Thyroid gland (tissue), 4 donors: ENCODE data around the gene AADACL3. TPM values are rescaled to one million over a fixed set of nuclear protein-coding genes. Genes with fewer than 3 reads are reported as not detected.

Experiments
- DNase-seq, 2 donors: peaks; one replicate each; pipeline ENCODE4 v3.0.0-alpha.2; 2019
- H3K27ac ChIP-seq, 3 donors: fragments of 200-600 bp; sonication (generic); 1 replicate in 2 of 3; 2 replicates in 1 of 3; pipeline ENCODE4 v1.5.1; 2016 to 2019; ENCODE audit warnings: mild to moderate bottlenecking in 1 of 3, moderate library complexity in 1 of 3
- H3K27me3 ChIP-seq: fragments of 200-600 bp; sonication (generic); one replicate; pipeline ENCODE4 v1.5.1; 2019
- H3K36me3 ChIP-seq, 2 donors: fragments of 200-600 bp; sonication (generic); one replicate each; pipeline ENCODE4 v1.5.1; 2016 to 2019
- H3K4me1 ChIP-seq, 2 donors: fragments of 200-600 bp; sonication (generic); one replicate each; pipeline ENCODE4 v1.5.1; 2017 to 2019
- H3K4me3 ChIP-seq, 3 donors: fragments of 200-600 bp; sonication (generic); replicated peaks in 1 of 3; 1 replicate in 2 of 3; 2 replicates in 1 of 3; pipeline ENCODE4 v1.5.1; 2016; ENCODE audit warnings: mild to moderate bottlenecking in 1 of 3
- H3K9me3 ChIP-seq: fragments of 200-600 bp; sonication (generic); one replicate; pipeline ENCODE4 v1.5.1; 2017
- CTCF ChIP-seq, 6 experiments: fragments of 200-600 bp in 3 of 6; fragments of 450-650 bp in 3 of 6; sonication (generic) in 3 of 6; IDR thresholded peaks; one replicate each; pipeline ENCODE4 v1.5.1; 2016 to 2019; ENCODE audit warnings: antibody characterized with exemption in 6 of 6, mild to moderate bottlenecking in 2 of 6, inconsistent platforms in 1 of 6, moderate library complexity in 1 of 6
- POLR2A ChIP-seq, 2 donors: fragments of 450-650 bp; IDR thresholded peaks; one replicate each; pipeline ENCODE4 v1.6.1; 2017; ENCODE audit warnings: antibody characterized with exemption in 2 of 2, mild to moderate bottlenecking in 2 of 2, moderate library complexity in 1 of 2
- WGBS, 2 donors: methylation state at CpG; one replicate each; pipeline ENCODE4 v1.1.5; 2017; 5-methylcytosine and 5-hydroxymethylcytosine counted together
- intact Hi-C: fragments of 100-400 bp; cut with DNase I; formaldehyde crosslinking; loops from one replicate; pipeline ENCODE4 v1.15.1; 2023
- total RNA-seq, 4 donors: library from RNA; depleted of rRNA; stranded (reverse); fragments of >200 nt; gene quantifications; one replicate each; pipeline ENCODE4 v1.2.3, GENCODE V29; 2016

AADACL3 gene
- total RNA-seq, 4 donors from 2014 or later: not detected

GRCh38 chr1:12745992-12746323 is 30.0 kb downstream of the AADACL3 start, which contains the start of gene CFAP107:
Gene CFAP107 (plus strand): TSS chr1:12746200. CDS start chr1:12746431, 231 bp downstream.
- Histone ChIP-seq H3K27ac (no peak within 1 kb of the TSS), H3K36me3 (no peaks in the 10 kb centered on the region), H3K4me1 (no peaks in the 10 kb centered on the region), H3K27me3 (no peaks in the 10 kb centered on the region), H3K9me3 (no peaks in the 10 kb centered on the region), H3K4me3 (no peak within 1 kb of the TSS)
- no peak for DNase-seq
- TF ChIP-seq CTCF (IDR thresholded peaks at IDR 0.05) (no peak), POLR2A (IDR thresholded peaks at IDR 0.05) (no peak)
- intact Hi-C loops: no loop called here
- 23 to 33% methylated on average over 2 of the region's 2 CpGs for WGBS, 2 donors

GRCh38 chr1:12748778-12749355 is 33.0 kb downstream of the AADACL3 start:
- TF ChIP-seq CTCF (IDR thresholded peaks at IDR 0.05): no peak
- no peak for TF ChIP-seq POLR2A (IDR thresholded peaks at IDR 0.05)
- DNase-seq: no peak
- Histone ChIP-seq H3K4me3 (no peak overlapping the region), H3K27me3 (no peaks in the 10 kb centered on the region), H3K36me3 (no peaks in the 10 kb centered on the region), H3K9me3 (no peaks in the 10 kb centered on the region), H3K27ac (no peak overlapping the region), H3K4me1 (no peaks in the 10 kb centered on the region)
- intact Hi-C loops: no loop called here

- WGBS, 2 donors: 86 to 87% methylated on average over 4 of the region's 4 CpGs
- H3K36me3 ChIP-seq: no peaks in the 10 kb centered on the region
- intact Hi-C loops: no loop called here
- TF ChIP-seq POLR2A (IDR thresholded peaks at IDR 0.05): no peak
- no peak for TF ChIP-seq CTCF (IDR thresholded peaks at IDR 0.05)
- H3K9me3 ChIP-seq: no peaks in the 10 kb centered on the region
- DNase-seq: no peak
- H3K27ac ChIP-seq: no peak overlapping the region
- H3K4me3 ChIP-seq: no peak overlapping the region
- no peaks in the 10 kb centered on the region for H3K27me3 ChIP-seq
- H3K4me1 ChIP-seq: no peaks in the 10 kb centered on the region
Observed at GRCh38 chr1:12754738-12755137, 38.8 kb downstream of the AADACL3 start.

- WGBS, 2 donors: 72 to 76% methylated on average over 2 of the region's 2 CpGs
Observed at GRCh38 chr1:12756273-12756672, 40.4 kb downstream of the AADACL3 start.

More at GRCh38 chr1:12756273-12756672, 40.4 kb downstream of the AADACL3 start:
- Histone ChIP-seq H3K27ac (no peak overlapping the region), H3K4me3 (no peak overlapping the region), H3K9me3 (no peaks in the 10 kb centered on the region), H3K4me1 (no peaks in the 10 kb centered on the region), H3K27me3 (no peaks in the 10 kb centered on the region), H3K36me3 (no peaks in the 10 kb centered on the region)
- intact Hi-C loops: no loop called here
- TF ChIP-seq POLR2A (IDR thresholded peaks at IDR 0.05) (no peak), CTCF (IDR thresholded peaks at IDR 0.05) (no peak)
- DNase-seq: no peak
